Gastroesophageal sphincter (tissue), 4 donors: Measurements from ENCODE around the gene TCF12. TPM values are rescaled to one million over a fixed set of nuclear protein-coding genes. Genes with fewer than 3 reads are reported as not detected.
A peak's percentile ranks its signal among the peaks of the same experiment; 100 is the strongest.
"Not testable (repeated sequence)": the region's sequence is repeated elsewhere in the genome, so short reads cannot be mapped to it uniquely, and the experiment has no call there.

Source experiments
- ATAC-seq: fragments of 150-250 bp; one replicate; pipeline ENCODE4 v1.9.1; 2016; ENCODE audit warnings: mild to moderate bottlenecking, moderate library complexity
- H3K27ac ChIP-seq, 4 donors: fragments of 200-600 bp; sonication (generic) in 3 of 4; 1 replicate in 3 of 4; 2 replicates in 1 of 4; pipeline ENCODE4 v1.5.1; 2016 to 2019
- H3K27me3 ChIP-seq: fragments of 200-600 bp; sonication (generic); one replicate; pipeline ENCODE4 v1.5.1; 2019
- H3K36me3 ChIP-seq, 2 donors: fragments of 200-600 bp; sonication (generic); one replicate each; pipeline ENCODE4 v1.5.1; 2019; ENCODE audit warnings: control low read depth in 1 of 2
- H3K4me1 ChIP-seq, 3 donors: fragments of 200-600 bp; sonication (generic); 1 replicate in 2 of 3; 2 replicates in 1 of 3; pipeline ENCODE4 v1.5.1; 2016 to 2019; ENCODE audit warnings: control low read depth in 2 of 3
- H3K4me3 ChIP-seq, 2 donors: fragments of 200-600 bp; sonication (generic); one replicate each; pipeline ENCODE4 v1.5.1; 2019; ENCODE audit warnings: mild to moderate bottlenecking in 1 of 2, moderate library complexity in 1 of 2
- H3K9me3 ChIP-seq, 3 donors: fragments of 200-600 bp; sonication (generic); one replicate each; pipeline ENCODE4 v1.5.1; 2017 to 2019; ENCODE audit warnings: control low read depth in 2 of 3
- CTCF ChIP-seq, 4 experiments: fragments of 200-600 bp in 2 of 4; fragments of 450-650 bp in 2 of 4; sonication (generic) in 1 of 4; IDR thresholded peaks; one replicate each; pipeline ENCODE4 v1.5.1; 2017 to 2019; ENCODE audit warnings: antibody characterized with exemption in 4 of 4, mild to moderate bottlenecking in 2 of 4, moderate library complexity in 2 of 4
- EP300 ChIP-seq: sonication (generic); formaldehyde crosslinking; IDR thresholded peaks from one replicate; pipeline ENCODE4 v1.6.1; 2017; ENCODE audit warnings: antibody characterized with exemption, mild to moderate bottlenecking
- POLR2A ChIP-seq, 2 donors: fragments of 450-650 bp; IDR thresholded peaks; one replicate each; pipeline ENCODE4 v1.6.1; 2017; ENCODE audit warnings: antibody characterized with exemption in 2 of 2, mild to moderate bottlenecking in 2 of 2, moderate library complexity in 1 of 2
- POLR2AphosphoS5 ChIP-seq: sonication (generic); formaldehyde crosslinking; IDR thresholded peaks from one replicate; pipeline ENCODE4 v1.6.1; 2017; ENCODE audit warnings: antibody characterized with exemption
- WGBS, 2 donors: methylation state at CpG; one replicate each; pipeline ENCODE4 v1.1.5; 2018; ENCODE audit warnings: low coverage in 1 of 2; 5-methylcytosine and 5-hydroxymethylcytosine counted together
- total RNA-seq, 4 donors: library from RNA; depleted of rRNA; stranded (reverse); fragments of >200 nt; gene quantifications; one replicate each; pipeline ENCODE4 v1.1.0, GENCODE V29; 2016

Gene TCF12
- total RNA-seq, 4 donors from 2014 or later, result 78.1 to 194 (median 154) TPM

GRCh38 chr15:57150066-57150865 lies 231.8 kb downstream of the TCF12 start:
- Histone ChIP-seq H3K27ac (peak overlapping the region; percentile 2 to 61 (median 48)), H3K4me1 (peaks cover 26 to 68% (median 30%) of the 10 kb centered on the region in 3 donors), H3K27me3 (no peaks in the 10 kb centered on the region), H3K9me3 (no peaks in the 10 kb centered on the region), H3K4me3 (no peak overlapping the region), H3K36me3 (peaks cover 0 to 9% of the 10 kb centered on the region in 2 donors)
- 55% methylated on average over 3 to 4 of the region's 4 CpGs for WGBS, 2 donors
- no peak for ATAC-seq
- TF ChIP-seq POLR2A (IDR thresholded peaks at IDR 0.05) (no peak), EP300 (no peak), CTCF (IDR thresholded peaks at IDR 0.05) (no peak), POLR2AphosphoS5 (no peak)

- not testable (repeated sequence) for H3K9me3 ChIP-seq, H3K4me3 ChIP-seq, ATAC-seq, H3K27me3 ChIP-seq, H3K36me3 ChIP-seq
- Histone ChIP-seq H3K4me1 (peaks cover 30 to 74% (median 34%) of the 10 kb centered on the region in 3 donors), H3K27ac (peak overlapping the region in 3 of 4 donors; percentile 2 to 61 (median 60))
- 80 to 100% methylated on average over 1 of the region's 1 CpG for WGBS, 2 donors
These were observed 232.4 kb downstream of the TCF12 start for GRCh38 chr15:57150866-57151203.

- Histone ChIP-seq H3K4me3 (no peak overlapping the region), H3K36me3 (peaks cover 0 to 9% of the 10 kb centered on the region in 2 donors), H3K27me3 (no peaks in the 10 kb centered on the region), H3K9me3 (no peaks in the 10 kb centered on the region), H3K4me1 (peaks cover 29 to 77% (median 40%) of the 10 kb centered on the region in 3 donors), H3K27ac (no peak overlapping the region)
- WGBS, 2 donors, result 86 to 92% methylated on average over 1 of the region's 1 CpG
- TF ChIP-seq POLR2A (IDR thresholded peaks at IDR 0.05), result no peak
- TF ChIP-seq POLR2AphosphoS5, result no peak
- TF ChIP-seq EP300, result no peak
- TF ChIP-seq CTCF (IDR thresholded peaks at IDR 0.05), result no peak
- no peak for ATAC-seq
These were observed 233.7 kb downstream of the TCF12 start for GRCh38 chr15:57152133-57152532.

- 49 to 57% methylated on average over 3 of the region's 3 CpGs for WGBS, 2 donors
- no peak for TF ChIP-seq CTCF (IDR thresholded peaks at IDR 0.05)
- no peak for TF ChIP-seq EP300
- TF ChIP-seq POLR2A (IDR thresholded peaks at IDR 0.05), result no peak
- TF ChIP-seq POLR2AphosphoS5, result no peak
- no peak for ATAC-seq
- Histone ChIP-seq H3K27ac (no peak overlapping the region), H3K9me3 (no peaks in the 10 kb centered on the region), H3K27me3 (no peaks in the 10 kb centered on the region), H3K36me3 (peaks cover 0 to 9% of the 10 kb centered on the region in 2 donors), H3K4me1 (peaks cover 24 to 76% (median 33%) of the 10 kb centered on the region in 3 donors), H3K4me3 (no peak overlapping the region)
These were observed 234.5 kb downstream of the TCF12 start for GRCh38 chr15:57152666-57153539.

- ATAC-seq, result peak; percentile 22
- no peak overlapping the region for H3K4me3 ChIP-seq
- no peaks in the 10 kb centered on the region for H3K27me3 ChIP-seq
- H3K27ac ChIP-seq, result peak overlapping the region in 3 of 4 donors; percentile 22 to 39 (median 39)
- no peaks in the 10 kb centered on the region for H3K9me3 ChIP-seq
- 32 to 44% methylated on average over 3 of the region's 3 CpGs for WGBS, 2 donors
- H3K36me3 ChIP-seq, result peaks cover 0 to 7% of the 10 kb centered on the region in 2 donors
- TF ChIP-seq POLR2AphosphoS5, result peak; percentile 36
- no peak for TF ChIP-seq CTCF (IDR thresholded peaks at IDR 0.05)
- TF ChIP-seq EP300, result no peak
- no peak for TF ChIP-seq POLR2A (IDR thresholded peaks at IDR 0.05)
- peaks cover 13 to 61% (median 26%) of the 10 kb centered on the region in 3 donors for H3K4me1 ChIP-seq
These were observed 237.9 kb downstream of the TCF12 start for GRCh38 chr15:57156210-57156884.
